NCI-H526 (cell line): ENCODE measurements around the gene GZMA.

ENCODE experiments used
- DNase-seq, 2 experiments: peaks; one replicate each; lab custom pipeline; 2025; lab: John Stamatoyannopoulos, UW

Gene GZMA

DNA sequence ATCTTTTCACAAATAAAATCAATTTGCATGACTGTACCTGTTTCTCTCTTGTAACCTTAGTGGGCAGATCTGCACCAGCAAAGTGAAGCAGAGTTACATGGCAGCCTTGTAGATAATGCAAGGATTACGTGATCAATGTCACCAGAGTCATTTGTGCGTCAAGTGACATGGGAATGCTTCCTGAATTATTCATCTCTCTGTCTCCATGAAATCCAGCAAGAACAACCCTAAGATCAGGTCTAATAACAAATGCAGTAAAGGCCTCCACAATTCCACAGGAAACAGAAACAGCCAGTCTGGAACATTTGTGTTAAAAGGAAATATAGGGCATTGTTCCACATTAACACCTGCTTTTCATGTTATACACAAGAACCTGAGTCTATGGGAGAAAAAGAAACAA is 7.8 kb downstream of the GZMA start:
- no peak for DNase-seq

DNA sequence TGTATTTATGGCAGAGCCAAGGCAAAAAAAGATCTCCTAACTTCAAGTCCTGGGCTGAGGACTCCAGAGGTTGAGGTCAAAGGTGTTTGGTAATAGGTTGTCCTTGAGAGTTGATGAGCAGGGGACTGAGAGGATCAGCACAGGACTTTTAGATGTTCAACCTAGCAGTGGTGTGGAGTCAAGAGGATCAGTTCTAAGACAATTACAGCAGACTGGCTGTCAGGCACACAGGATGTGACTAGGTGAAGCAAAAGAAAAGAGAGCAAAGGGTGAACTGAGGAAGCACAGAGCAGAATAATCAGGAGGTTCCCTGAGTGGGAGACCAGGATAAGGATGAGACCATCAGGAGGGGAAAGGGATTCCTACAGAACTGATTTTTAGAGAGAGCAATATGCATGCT is 10.9 kb downstream of the GZMA start:
- DNase-seq, result no peak

DNA sequence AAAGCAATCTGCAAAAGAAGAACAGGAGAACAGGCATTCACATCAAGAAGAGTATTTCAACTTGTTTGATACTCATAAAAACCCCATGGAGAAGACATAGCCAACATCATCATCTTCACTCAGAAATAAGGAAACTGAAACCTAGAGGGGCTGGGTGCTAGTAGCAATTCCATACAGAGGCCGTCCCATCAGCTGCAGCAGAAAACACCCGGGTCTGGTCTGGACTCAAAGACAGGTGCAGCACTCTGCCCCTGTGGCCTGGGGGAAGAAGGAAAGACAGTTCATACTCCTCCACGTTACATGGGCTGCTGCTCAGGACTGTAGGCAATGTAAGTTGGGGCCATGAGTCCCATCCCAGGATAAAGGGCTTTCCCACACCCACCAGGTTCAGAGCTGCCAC is 11.6 kb downstream of the GZMA start:
- DNase-seq, result no peak

DNA sequence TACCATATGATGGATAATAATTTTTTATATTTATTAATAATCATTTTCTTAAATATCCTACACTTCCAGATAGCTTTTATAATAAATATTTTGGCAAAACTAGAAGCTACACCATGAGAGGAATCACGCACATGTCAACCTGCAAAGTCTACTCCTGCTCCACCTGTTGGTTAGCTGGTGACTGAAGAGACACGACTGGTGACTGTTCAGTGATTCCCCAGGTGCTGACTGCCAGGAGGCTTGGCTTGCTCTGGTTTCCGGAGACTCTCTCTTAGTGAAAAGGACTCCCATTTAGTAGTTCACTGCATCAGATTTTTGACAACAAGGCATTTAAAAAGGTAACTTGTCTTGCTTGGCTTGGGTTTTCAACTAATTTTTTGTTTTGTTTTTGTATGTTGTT is 20.9 kb downstream of the GZMA start:
- no peak for DNase-seq

DNA sequence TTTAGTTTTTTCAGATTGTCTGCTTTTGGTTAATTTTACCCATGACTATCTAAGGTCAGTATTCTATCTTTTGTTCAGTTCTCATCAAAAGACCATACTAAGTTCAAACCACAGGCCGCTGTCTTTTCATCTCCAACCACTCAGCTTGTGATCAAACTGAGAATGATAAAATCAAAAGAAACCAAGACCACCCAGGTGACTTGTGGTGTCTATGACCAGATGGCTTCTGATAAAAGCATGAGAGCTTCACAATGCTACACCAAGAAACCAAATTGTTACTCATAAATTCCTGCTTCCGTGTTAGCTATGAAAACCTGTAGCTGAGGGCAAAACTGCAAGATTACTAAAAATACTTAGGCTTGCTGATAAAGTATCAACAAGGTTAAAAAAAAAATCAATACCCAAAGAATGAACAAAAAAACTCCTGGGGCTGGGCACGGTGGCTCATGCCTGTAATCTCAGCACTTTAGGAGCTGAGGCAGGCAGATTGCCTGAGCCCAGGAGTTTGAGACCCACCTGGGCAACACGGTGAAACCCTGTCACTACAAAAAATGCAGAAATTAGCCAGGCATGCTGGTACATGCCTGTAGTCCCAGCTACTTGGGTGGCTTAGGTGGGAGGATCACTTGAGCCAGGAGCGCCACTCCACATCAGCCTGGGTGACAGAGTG is 31.7 kb downstream of the GZMA start:
- DNase-seq, result no peak

DNA sequence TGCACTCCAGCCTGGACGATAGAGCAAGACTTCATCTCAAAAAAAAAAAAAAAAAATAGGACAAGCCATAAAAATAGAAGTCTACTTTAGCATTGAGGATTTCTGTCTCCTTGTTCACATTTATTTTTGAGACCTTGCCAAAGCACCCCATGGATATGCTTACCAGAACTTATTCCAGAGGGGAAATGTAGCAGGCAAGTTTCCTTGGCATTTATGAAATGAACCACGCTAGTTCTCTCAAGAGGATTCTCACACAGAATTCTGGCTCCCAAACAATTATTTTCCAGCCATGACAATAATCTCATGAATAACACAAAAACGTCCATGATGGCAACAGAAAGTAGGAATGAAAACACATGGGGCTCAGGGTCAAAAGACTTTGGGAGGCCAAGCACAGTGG is 34.1 kb downstream of the GZMA start:
- no peak for DNase-seq

DNA sequence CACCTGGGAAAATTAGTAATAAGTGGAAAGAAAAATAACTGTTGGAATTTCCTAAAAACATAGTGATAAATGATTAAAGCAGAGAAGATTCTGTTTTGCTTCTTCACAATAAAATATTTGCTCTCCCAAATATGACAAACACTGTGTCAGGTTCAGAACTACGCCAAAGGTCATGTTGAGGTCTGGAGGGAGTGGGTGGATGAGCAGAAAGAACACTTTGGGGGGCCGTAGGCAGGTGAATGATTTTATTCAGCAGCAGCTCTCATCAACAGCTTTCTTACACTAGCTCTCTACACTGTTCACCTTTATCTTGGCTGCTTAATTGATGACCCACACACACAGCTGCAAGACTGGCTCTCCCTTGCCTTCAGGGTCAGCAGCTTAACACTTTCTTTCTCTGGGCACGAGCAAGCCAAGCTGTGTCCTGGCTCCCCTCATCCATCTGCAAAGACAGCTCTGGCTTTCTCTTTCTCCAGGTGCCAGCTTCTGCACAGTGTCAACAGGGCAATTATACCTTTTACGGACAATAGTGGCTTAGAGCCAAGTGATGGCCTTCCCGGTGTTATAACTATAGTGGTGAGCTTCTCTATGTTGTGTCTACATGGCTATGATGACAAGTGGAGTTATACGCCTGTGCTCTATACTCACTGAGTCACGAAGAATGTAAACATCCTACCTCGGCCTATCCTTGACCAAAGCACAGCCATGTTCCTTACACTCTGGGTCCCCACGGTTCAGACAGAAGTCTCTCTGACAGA is 38.6 kb downstream of the GZMA start:
- DNase-seq, result no peak

DNA sequence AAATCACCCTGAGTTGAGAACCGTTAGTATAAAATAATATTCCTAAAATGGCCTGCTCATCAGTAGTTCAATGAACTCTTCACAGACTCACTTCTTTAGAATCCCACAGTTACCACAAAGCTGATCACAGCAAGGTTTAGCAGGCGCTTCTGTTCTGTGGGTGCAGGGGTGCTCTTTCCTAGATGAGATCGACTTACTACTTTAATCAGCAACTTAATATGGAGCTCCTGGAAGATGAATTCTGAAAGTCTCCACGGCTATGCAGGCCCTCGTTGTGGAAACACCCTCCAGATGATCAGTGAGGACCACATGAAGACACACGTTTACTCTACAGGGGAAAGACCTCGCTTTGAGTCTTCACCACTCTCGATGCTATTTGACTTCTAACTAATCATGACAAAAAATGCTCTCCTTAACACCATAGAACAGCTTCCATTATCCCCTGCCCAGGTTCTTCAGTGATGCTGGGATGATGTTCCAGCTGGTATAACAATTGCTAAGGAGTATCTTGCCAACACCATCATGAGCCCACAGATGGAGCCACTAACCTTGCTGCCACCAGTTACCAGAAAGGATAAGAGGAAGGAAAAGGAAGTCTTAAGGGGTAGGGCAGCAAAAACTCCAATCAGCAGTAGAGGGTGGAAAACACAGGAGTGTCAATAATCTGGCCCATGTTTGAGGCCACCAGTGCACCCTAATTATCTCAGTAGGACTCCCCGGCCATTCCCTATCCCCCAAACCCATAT is 39.7 kb downstream of the GZMA start:
- no peak for DNase-seq

DNA sequence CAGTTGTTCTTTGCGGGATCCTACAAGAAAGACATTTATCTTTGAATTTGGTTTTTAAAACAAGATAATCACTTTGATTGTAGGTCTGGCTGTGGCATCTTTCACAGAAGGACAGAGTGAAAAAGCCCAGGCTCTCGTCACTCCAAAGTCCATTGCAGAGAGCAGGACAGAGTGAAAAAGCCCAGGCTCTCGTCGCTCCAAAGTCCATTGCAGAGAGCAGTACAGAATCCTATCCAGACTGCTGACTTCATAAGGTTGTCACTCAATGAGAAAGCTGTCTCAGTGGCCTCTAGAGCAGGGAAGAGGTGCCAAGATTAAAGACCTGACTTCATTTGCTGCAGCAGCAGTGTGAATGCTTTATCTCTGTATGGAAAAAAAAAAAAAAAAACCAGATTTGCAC is 41.2 kb downstream of the GZMA start:
- DNase-seq, result no peak

DNA sequence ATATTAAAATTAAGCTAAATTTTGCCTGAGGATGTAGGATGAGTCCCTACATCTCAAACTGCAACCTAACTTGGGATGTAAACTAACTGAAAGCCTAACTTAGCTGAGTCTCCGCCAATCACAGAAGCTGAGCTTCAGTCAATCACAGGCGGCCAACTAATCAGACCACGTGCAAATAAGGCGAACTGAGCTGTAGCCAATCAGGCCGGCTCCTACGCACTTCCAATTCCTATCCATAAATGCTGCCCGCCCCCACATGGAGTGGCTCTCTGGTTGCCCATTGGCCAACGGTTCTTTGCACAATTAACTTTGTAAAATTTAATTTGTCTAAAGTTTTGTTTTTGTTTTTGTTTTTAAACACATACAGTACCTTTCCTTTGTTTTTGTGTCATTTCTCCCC is 43.6 kb downstream of the GZMA start:
- DNase-seq, result no peak

DNA sequence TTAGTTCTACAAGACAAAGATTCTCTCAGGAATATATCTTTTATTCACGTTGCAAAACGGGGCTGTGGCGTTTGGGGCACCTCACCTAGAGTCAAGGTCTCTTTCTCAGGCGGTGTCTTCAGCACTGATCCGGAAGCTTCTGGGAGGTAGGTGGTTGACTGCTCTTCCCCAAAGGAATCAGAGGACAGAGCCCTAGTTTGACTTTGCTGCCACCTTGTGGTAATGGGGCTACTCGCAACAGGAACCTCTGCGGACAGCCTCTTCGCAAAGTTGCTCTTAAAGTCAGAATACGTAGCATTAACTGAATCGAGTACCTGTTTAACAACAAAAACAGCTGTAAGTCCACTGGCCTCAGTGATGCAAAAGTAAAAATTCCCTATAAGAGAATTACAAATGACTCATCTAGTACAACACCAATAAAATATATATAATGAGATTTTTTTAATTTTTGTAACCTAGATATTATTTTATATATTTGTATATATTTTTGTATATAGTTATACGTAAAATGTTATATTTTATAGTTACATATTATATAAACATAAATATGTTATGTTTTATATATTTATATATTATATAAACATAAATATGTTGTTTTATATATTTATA is 44.2 kb downstream of the GZMA start:
- peak; percentile 54 to 74 for DNase-seq

DNA sequence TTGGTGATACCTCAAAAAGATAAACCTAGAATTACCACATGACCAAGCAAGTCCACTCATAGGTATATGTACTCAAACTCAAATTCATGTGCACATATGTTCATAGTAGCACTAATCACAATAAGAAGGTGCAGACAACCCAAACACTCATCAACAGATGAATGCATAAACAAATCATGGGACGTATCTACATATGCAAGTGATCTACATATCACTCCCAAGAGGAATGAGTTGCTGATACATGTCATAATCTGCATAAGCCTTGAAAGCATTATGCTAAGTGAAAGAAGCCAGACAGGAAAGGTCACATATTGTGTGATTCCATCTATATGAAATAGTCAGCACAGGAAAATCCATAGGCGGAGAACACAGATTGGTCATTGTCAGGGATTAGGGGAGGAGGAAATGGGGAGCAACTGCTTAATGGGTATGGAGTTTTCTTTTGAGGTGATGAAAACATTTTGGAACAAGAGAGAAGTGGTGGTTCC is 46.9 kb downstream of the GZMA start:
- no peak for DNase-seq

DNA sequence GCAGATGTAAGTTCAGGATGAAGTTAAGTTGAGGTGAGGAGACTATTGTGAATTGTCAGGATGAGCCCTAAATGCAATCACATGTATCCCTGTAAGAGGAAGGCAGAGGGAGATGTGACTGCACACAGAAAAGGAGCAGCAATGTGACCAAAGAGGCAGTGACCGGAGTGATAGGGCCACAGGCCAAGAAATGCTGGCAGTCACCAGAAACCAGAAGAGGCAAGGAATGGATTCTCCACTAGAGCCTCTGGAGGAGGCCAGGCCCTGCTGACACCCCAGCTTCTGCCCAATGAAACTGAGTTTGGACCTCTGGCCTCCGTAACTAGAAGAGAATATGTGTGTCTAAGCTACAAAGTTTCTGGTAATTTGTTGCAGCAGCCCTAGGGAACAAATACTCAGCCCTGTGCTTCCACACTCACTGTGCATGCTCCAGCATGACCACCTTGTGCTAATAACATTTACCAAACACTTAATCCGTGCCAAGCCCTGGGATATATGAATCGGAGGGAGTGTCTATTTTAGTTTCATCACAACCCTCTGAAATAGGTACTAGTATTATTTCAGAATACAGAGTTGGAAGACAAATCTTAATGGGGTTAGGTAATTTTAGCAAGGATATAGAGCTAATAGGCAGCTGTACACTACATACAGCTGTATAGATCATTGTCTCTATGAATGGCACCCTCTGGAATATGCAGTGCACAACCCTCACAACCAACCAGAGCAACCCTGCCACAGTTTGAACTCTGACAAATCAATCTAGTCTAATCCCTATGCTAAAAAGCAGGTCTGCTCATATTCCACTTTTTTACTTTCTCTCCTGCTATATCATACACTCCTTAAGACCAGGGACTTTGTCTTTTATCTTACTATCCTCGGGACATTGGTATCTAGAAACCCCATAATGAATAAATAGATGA is 49.7 kb downstream of the GZMA start:
- no peak for DNase-seq

DNA sequence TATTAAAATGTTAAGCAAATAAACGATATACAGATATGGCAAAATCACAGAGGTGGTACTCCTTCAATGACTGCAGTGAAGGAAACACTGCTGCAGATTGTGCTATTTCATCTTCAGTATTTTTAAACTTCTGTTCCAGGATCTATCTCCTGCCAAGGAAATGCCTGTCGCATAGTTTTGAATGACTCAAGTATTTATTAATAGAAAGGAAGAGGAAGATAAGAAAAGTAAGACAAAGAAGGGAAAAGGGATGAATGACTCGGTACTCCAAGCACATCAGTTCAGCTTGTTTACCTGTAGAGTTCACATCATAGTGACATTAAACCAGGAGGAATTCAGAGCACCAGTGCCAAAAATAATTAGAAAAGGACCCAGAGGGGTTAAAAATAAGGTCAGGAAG is 52.4 kb downstream of the GZMA start:
- no peak for DNase-seq
